ENCODE results near the gene AATK.

DNA sequence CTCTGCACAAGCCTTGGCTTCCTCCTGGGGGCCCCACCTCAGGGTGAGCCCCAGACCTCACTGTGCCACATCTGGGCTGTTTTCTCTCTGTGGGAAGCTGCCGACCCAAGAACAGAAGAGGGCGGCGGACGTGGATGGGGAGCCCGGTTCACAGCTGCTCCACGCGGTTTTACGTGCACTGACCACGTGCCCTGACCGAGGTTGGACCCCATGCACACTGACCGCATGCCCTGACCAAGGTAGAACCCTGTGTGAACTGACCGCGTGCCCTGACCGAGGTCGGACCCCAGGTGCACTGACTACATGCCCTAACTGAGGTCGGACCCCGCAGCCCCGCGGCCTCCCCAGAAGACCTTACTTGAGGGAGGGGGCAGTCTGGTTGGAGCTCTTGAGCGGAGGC, 37.1 kb upstream of the AATK start:
- TF ChIP-seq, protein P1, sequence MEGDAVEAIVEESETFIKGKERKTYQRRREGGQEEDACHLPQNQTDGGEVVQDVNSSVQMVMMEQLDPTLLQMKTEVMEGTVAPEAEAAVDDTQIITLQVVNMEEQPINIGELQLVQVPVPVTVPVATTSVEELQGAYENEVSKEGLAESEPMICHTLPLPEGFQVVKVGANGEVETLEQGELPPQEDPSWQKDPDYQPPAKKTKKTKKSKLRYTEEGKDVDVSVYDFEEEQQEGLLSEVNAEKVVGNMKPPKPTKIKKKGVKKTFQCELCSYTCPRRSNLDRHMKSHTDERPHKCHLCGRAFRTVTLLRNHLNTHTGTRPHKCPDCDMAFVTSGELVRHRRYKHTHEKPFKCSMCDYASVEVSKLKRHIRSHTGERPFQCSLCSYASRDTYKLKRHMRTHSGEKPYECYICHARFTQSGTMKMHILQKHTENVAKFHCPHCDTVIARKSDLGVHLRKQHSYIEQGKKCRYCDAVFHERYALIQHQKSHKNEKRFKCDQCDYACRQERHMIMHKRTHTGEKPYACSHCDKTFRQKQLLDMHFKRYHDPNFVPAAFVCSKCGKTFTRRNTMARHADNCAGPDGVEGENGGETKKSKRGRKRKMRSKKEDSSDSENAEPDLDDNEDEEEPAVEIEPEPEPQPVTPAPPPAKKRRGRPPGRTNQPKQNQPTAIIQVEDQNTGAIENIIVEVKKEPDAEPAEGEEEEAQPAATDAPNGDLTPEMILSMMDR (IDR thresholded peaks at IDR 0.05): no peak
- TF ChIP-seq POLR2A (IDR thresholded peaks at IDR 0.05): no peak
